Activated T-cell treated with anti-CD3 and anti-CD28 coated beads for 24 hours (primary cell): ENCODE results near the gene ZFP82.

Experiments
- DNase-seq: peaks from one replicate; pipeline ENCODE4 v3.0.0-alpha.2; 2020; ENCODE audit warnings: low read depth

ZFP82 gene

GRCh38 chr19:36371886-36372285 is 46.6 kb downstream of the ZFP82 start:
- no peak for DNase-seq

DNA sequence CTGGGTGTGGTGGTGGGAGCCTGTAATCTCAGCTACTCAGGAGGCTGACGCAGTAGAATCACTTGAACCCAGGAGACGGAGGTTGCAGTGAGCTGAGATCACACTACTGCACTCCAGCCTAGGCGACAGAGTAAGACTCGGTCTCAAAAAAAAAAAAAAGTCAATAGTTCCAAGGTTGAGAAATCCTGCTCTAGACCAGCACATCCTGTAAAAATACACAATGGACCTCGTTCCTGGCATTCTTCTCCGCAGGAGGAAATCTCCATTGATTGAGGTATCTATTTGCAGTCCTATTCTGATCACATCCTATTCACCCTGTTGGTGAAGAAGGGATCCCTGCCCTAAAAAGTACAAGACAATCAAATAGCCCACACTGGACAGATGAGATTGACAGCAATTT is 54.6 kb downstream of the ZFP82 start:
- DNase-seq, result no peak
